ENCODE data around the gene ANKRD18A.

Gene ANKRD18A

DNA sequence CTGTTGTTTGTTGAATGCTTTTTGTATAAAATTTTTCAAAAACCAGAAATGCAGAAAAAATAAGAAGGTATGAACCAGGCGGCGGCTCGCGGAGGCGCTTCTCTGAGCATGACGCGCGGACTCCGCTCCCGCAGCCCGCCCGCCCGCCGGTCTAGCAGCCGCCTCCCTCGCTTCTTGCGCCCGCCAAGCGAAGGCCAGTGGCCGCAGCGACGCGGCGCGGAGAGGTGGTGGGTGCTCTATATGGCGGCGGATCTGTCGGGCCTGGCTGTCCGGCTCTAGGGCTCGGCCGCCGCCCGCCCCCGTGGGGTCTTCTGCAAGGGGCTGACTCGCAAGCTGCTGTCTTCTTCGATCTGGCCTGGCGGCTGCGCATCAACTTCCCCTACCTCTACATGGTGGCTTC is 93.8 kb downstream of the ANKRD18A start:
- no peak for DNase-seq

DNA sequence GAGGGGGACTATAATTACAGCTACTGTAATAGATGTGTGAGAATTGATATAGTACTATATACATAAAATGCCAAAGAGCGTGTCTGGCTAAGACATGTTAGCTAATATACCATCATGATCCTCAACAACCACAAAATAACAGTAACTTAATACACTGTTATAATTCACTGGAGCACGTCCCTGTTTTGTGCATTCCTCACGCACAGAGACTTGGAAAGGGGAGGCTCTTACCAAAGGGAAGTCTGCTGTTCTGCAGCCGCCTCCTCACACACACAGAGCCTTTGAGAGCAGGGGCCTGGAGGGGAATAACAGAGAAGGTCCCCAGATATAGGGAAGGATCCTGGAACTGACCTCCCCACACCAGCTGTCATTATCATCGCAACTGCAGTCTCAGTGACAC is 97.3 kb downstream of the ANKRD18A start:
- no peak for DNase-seq

DNA sequence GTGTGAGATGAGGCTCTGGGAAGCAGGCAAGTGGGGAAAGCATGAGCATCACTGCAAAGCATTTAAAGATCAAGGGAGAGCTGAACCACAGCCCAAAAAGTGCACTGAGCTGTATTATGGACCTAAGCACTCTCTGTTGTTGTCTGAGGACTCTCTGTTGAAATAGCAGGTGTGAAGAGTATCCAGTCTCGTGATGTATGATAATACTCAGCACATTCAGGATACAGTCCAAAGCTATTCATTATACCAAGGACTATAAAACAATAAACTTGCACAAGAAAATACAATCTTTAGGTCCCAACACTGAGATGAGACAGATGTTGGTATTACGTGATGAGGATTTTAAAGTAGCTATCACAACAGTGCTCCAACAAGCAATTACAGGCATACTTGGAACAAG is 98.6 kb downstream of the ANKRD18A start:
- DNase-seq: no peak

Measured in activated CD4-positive, alpha-beta T cell treated with anti-CD3 and anti-CD28 coated beads for 4 hours (primary cell).